RKO (cell line): Measurements from ENCODE around the gene HNF1A.

Experiments used
- DNase-seq: peaks from one replicate; pipeline ENCODE4 v3.0.0-alpha.2; 2016; ENCODE audit warnings: low spot score

Gene HNF1A

DNA sequence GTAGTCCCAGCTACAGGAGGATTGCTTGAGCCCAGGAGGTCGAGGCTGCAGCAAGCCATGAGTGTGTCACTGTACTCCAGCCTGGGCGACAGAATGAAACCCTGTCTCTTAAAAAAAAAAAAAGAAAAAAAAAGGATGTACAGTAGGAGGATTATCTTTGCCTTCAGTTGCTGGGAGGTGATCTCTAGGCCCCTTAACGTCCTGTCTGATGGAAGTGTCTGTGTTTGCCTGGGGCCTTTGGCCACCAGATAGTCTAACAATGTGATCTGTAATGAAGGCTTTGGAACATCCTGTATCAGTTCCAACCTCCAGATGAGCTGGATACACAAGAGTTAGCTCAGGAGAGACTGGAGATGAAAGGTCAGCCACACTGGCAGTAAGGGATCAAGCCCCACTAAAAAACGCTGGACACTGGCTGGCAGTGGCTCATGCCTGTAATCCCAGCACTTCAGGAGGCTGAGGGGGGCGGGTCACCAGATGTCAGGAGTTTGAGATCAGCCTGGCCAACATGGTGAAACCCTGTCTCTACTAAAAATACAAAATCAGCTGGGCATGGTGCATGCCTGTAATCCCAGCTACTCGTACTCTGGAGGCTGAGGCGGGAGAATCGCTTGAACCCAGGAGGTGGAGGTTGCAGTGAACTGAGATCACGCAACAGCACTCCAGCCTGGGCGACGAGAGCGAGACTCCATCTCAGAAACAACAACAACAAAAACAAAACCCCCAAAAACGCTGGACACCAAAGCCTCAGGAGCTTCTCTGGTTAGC lies 19.0 kb upstream of the HNF1A start:
- no peak for DNase-seq

DNA sequence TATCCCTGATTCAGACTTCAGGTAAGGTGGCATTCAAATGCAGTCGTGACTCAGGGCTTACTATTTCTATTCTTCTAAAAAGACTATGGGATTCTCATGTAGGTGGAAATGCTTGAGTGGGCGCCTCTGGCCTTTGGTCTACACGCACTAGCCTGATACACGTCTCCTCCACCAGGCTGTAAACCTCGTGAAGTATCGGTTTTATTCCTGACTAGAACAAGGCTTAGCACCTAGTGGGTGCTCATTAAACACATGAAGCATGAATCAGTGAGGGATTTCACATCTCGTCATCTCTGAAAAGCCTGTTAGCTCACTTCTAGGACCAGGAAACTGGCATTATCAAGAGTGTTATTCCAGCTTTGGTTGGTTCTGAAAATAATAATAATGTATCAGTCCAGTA lies 17.7 kb upstream of the HNF1A start:
- DNase-seq, result no peak

DNA sequence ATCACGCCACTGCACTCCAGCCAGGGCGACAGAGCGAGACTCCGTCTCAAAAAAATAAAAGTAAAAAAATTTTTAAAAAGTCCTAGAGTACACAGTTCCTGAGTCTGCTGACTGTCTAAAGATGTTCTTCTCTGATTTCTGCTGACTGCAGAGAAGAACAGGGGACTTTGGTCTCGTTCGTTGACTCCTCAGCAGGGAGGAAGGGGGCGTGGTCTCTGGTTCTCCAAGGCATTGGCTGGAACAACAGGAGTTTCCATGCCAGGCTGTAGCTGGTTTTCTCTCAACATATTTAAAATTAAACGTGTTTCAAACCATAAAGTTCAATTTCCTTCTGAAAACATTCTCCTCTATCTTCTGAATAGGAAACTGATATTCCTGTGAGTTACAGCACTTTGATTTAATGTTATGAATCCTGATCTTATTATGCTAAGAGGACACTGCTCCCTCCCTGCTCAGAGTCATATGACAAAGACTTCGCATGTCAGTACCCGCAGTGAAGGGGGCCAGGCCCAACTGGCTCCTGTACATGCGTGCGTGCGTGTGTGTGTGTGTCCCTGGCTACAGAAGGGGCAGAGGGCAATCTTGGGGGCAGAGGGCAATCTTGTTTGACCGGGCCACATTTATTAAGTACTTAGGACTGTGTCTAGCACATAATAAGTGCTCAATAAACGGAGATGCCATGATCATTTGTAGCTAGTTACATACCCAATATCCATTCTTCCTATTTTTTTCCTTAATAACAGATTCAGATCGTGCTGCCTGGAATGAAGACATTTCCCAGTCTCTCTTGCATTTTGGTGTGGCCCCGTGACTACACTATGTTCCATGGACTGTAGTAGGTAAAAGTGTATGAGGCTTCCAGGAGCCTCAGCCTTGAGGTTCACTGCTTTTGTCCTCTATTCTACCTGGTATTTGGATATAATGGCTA lies 16.5 kb upstream of the HNF1A start:
- no peak for DNase-seq

- peak; percentile 70 for DNase-seq
Measured at GRCh38 chr12:120962532-120963020, 15.8 kb upstream of the HNF1A start.

- DNase-seq, result no peak
Measured at GRCh38 chr12:120964298-120964697, 14.0 kb upstream of the HNF1A start.

DNA sequence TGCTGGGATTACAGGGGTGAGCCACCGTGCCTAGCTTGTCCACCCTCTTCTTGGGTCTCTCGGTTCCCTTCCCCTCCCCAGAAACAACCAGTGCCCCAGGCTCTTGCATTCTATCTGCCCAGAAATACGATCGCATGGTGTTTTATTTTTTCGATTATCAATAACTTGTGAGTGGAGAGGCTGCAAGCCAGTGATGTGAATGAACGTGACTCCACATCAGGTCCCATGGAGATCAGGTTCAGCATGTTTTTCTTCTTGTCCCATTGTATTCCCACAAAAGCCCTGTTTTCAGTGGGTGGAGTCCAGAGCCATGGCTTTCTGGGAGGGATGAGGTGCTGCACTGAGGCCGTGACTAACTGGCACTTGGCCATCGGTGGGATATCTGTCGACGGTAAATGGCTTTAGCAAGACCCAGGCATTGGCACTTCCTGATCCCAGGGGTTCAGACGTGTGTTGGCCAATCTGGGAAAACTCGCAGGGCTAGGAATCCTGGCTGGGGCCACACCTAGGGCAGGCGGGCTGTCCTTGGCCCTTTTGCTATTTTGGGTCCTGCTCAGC lies 12.7 kb upstream of the HNF1A start:
- DNase-seq, result no peak

DNA sequence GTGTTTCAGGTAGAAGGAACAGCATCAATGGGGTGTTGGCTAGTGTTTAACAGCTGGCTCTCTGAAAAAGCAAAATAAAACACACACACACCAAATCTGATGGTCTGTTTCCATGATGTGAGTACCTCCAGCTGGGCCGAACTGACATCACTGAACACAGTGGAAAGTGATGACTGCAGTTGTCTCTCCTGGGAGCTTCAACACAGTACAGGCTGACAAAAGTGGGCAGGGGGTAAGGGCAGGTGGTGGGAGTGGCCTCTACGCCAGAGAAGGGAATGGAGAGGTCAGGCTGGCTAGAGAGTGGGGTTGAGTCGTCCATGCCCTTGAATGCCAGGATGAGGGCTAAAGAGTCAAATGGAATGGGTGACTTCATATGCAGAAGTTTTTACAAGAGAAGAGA lies 8.0 kb upstream of the HNF1A start:
- DNase-seq, result no peak

DNA sequence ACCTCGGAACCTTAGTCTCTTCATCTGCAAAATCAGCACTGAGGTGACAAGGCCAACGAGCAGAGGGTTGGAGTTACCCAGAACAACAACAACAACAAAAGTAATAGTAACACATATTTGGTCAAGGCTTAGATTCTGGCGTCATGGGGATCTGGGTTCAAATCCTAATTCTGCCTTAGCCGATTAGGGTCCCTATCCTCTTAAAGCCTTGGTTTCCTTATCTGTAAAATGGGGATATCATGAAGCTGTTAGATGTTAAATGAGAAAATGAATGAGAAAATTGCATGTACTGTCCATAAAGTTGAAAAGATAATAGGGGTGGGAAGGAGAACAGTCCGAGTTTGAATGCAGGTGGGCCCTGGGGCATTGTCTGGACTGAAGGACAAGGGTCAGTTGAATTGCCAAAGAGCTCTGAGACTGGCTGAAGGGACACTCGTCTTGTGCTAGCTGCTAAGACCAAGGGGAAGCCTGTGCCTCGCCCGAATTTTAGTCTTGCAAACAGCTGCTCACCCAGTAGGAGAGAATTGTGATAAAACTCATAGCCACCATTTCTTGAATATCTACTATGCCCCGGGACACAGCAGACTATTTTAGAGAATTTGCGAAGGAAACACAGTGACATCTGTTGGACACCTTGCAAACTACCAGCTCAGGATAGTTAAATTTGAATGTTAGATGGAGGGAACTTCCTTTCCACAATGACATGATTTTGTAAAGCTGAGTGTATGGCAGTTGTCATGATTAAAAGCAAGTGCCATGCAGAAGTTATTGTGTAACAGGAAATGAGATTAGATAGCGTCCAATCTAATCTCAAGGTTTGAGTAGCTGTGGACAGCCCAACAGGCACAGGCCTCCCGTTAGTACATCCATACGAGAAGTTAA lies 6.8 kb upstream of the HNF1A start:
- DNase-seq, result peak; percentile 80

DNA sequence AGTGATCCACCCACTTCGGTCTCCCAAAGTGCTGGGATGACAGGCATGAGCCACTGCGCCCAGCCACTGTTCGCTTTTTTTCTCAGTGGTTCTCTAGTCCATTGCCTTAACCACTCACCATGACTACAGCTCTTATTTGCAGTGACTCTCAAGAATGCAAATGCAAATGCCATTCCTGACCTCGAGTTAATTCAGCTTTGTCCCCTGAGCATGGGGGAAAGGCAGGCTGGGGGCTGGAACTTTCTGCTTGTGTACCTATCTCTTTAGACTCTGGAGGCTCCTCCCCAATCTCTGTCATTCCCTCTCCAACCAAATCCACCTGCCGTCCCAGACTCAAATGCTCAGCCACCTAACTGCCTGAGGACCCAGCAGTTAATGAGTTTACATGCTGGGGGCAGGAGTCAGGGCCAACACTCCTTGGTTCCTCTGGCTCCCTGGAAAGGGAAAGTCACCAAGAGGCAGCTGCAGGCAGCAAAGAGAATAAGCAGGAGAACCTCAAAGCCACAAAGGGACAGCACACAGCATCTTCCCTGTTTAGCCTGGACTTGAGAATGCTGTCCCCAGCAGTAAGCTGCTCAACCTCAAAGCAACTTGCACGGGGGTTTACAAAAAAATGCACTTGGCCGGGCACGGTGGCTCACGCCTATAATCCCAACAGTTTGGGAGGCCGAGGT lies 5.3 kb upstream of the HNF1A start:
- DNase-seq, result no peak

DNA sequence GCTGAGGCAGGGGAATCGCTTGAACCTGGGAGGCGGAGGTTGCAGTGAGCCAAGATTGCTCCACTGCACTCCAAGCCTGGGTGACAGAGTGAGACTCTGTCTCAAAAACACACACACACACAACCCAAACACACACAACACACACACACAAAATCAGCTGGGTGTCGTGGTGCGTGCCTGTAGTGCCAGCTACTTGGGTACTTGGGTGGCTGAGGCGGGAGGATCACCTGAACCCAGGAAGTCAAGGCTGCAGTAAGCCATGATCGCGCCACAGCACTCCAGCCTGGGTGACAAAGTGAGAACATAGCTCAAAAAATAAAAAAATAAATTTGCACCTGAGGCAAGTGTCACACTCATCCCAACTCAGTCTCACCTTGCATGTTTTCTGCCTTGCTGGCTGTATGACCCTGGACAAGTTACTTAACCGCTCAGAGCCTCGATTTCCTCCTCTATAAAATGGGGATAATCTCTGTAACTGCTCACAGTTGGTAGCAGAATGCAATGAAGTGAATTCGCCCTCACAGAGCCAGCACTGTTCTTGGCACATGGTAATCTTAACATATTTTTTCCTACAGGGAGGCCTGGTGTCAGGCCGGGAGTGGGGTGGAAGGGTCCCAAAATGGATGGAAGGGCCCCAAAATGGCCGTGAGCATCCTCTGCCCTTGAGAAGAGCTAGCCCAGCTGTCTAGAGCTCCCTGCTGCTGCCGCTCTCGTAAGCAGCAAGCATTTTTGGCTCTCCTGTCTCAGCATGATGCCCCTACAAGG lies 630 bp upstream of the HNF1A start:
- DNase-seq, result no peak

DNA sequence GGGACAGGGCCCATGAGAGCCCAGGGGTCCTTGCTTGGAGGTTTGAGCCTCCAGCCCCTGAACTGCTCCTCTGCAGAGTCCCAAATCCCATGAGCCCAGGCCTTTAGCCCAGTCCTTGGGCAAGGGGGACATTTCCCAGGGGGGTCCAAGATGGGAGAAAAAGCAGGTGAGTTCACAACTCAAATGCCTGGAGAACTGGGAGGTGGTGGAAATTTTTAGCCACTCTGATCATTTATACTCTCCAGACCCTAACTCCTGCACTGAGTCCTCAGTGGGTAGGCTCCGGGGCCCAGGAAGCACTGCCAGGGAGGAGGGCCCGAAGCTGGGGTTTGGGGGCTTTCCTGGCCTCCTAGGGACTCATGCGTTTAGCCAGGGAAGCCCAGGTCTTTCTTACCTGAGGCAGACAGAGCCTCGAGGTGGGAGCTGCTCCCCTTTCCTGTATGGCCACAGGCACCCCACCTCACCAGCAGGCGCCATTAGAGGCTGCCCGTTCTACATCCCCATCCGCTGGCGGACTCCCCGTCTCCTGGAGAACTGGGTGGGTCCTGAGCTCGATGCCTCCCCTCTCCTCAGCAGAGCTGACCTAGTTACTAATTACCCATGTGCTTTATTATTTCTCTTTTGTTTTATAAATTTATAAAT lies 998 bp downstream of the HNF1A start:
- DNase-seq, result no peak

- DNase-seq, result no peak
Measured at GRCh38 chr12:120979862-120980696, 1.7 kb downstream of the HNF1A start.

DNA sequence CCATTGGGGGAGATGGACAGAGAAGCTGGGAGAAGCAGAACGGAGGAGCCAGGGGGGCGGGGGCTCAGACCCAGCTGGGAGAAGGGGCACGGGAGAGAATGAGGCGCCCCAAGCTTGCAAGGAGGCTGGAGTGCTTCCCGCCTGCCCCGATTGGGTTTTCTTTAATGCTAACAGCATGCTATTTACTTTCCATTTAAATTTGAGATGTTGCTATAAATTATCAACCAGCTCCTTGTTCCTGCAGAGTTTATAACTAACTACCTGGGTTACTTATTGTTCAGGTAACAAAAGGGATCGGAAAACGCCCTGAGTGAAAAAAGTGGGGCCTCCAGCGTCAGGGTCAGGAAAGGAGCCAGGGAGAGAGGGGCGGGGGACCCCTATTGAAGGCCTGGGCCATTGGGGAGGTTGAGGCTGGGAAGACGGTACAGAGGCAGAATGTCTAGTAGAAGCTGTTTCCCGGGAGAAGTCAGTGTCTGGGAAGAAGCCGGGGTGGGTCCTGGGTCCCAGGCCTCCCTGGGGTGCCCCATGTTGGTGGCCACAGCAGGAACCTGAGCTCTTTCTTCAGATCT lies 2.5 kb downstream of the HNF1A start:
- DNase-seq, result no peak

GRCh38 chr12:120981407-120981941 lies 3.1 kb downstream of the HNF1A start:
- no peak for DNase-seq

GRCh38 chr12:120982659-120983058 lies 4.3 kb downstream of the HNF1A start:
- no peak for DNase-seq

GRCh38 chr12:120983759-120984158 lies 5.4 kb downstream of the HNF1A start:
- DNase-seq, result no peak

DNA sequence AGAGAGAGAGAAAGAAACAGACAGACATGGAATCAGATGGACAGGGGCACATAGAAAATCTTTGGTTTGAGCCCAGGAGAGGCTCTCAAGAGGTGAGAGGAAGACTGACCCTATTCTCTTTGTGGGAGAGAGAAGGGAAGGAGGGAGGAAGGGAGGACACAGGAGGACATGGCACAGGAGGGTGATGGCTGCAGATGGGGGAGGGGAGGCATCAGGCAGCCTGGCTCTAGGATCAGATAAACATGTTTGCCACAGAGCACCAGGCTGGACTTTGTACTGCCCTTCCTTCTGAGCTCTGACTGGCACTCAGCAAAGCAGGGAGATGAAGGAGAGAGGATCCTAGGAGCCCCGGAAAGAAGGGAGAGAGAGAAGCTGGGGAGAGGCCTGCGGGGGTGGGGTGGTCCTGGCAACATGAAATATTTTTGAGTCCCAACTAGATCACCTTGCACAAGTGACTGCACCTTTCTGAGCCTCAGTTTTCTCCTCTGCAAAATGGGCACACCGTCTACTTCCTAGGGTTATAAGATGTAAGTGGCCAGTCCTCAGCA lies 6.1 kb downstream of the HNF1A start:
- DNase-seq, result no peak

- no peak for DNase-seq
Measured at GRCh38 chr12:120988234-120988633, 9.9 kb downstream of the HNF1A start.
